NCI-H1417 (cell line): ENCODE measurements around the gene APMAP.
"Not testable (repeated sequence)": the region's sequence is repeated elsewhere in the genome, so short reads cannot be mapped to it uniquely, and the experiment has no call there.

ENCODE experiments used
- DNase-seq, 3 experiments: peaks; one replicate each; lab custom pipeline; 2025; lab: John Stamatoyannopoulos, UW

Gene APMAP

GRCh38 chr20:24933266-24933908 lies 59.2 kb downstream of the APMAP start:
- DNase-seq: no peak

DNA sequence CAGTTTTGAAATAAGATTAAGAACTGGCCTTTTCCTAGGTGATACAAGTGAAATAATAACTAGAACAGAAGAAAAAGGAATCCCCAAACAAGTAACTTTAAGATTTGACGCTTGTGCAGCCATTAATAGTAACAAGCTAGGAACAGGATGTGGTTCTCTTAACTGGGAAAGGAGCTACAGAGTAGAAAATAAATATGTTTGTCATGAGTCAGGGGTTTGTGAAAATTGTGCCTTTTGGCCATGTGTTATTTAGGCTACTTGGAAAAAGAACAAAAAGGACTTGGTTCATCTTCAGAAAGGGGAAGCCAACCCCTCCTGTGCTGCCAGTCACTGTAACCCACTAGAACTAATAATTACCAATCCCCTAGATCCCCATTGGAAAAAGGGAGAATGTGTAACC lies 60.7 kb downstream of the APMAP start:
- DNase-seq: not testable (repeated sequence)

- DNase-seq: peak in 2 of 3 experiments; percentile 19 to 64
Observed at GRCh38 chr20:24930724-24931688, 61.5 kb downstream of the APMAP start.

GRCh38 chr20:24929867-24930723 lies 62.5 kb downstream of the APMAP start:
- DNase-seq: peak in 2 of 3 experiments; percentile 78 to 93

DNA sequence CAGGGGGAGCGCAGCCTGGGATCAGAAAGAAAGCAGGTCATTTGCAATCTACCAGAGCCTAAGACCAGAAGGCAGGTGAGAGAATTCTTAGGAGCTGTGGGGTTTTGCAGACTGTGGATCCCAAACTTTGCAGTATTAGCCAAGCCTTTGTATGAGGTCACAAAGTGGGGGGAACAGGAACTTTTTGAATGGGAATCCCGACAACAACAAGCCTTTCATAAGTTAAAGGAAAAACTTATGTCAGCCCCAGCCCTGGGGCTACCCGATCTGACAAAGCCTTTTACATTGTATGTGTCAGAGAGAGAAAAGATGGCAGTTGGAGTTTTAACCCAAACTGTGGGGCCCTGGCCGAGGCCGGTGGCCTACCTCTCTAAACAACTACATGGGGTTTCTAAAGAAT lies 63.3 kb downstream of the APMAP start:
- DNase-seq: not testable (repeated sequence)

DNA sequence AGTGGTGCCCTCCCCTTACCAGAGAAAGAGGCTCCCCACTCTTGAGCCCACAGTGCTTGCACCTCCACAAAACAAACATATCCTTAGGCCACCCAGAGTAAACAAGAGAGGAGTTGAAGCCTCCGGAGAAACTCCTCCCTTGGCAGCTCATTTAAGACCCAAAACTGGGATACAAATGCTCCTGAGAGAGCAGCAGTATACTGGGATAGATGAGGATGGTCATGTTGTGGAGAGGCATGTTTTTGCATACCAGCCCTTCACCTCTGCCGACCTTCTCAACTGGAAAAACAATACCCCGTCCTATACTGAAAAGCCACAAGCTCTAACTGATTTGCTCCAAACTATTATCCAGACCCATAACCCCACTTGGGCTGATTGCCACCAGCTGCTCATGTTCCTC lies 71.8 kb downstream of the APMAP start:
- peak in 1 of 3 experiments; percentile 6 for DNase-seq

- not testable (repeated sequence) for DNase-seq
Observed at GRCh38 chr20:24919665-24920064, 72.9 kb downstream of the APMAP start.

DNA sequence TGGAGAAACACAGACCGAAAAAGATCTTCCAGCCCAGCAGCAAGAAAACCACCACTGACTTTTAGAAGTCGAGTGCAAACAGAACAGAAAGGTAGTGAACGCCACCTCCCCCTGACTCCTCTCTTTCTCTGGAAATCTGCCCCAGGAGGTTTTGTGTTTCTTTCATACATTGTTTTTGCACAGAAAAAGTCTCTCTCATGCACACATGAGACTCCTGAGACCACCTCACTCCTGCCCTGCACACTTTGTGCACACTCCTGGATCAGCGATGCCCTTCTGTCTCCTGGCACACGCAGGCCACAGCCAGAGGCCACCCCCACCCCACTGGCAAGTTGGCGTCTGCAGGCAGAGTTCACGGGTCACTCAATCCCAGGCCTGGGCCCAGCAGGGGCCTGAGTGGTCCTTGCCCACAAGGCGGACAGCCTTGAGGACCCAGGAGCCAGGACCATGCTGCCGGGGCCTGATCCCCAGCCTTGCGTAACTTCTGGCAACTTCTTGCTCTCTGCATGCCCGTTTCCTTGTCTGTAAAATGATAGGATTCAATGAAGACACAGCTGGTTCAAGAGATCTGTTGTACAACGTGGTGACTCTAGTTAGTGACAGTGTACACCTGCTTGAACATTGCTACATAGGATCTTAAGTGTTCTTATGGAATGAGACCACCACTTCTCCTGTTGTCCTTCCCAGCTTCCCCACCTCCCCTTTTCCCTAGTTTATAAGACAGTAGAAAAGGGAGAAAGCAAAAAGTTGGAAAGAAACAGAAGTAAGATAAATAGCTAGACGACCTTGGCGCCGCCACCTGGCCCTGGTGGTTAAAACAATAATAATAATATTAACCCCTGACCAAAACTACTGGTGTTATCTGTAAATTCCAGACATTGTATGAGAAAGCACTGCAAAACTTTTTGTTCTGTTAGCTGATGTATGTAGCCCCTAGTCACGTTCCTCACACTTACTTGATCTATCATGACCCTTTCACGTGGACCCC lies 73.7 kb downstream of the APMAP start:
- no peak for DNase-seq

DNA sequence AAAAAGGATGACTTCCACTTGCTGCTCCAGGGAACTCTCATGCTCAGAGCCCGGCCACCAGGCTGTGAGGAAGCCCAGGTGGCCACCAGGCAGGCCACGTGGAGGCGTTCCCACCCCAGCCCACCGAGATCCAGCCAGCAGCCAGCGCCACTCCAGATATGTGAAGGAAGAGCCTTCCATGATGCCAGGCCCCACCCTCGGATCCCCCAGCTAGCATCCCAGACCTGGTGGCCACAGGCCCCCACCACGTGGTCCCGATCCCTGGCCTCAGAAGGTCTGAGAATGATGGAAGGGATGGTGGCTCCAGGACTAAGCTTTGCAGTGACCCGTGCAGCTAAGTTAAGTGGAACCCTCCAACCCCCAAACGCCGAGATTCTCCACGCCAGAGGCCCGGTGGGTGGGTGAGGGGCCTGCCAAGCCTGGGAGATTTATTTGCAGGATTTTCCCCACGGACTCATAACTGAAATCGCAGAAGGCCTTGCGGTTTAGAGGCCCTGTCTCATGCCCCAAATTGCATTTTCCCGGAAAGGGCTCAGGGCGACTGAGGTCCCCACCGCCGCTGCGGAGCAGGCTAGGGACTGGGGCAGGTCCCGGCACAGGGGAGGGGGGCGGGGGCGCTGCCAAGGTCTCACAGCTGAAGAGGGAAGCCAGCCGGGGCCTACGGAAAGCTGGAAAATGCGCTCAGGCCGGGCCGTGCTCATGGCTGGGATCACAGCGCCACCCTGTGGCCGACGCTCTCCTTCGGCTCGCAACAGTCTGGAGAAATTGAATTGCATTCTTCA lies 74.6 kb downstream of the APMAP start:
- peak; percentile 36 to 73 (median 53) for DNase-seq

DNA sequence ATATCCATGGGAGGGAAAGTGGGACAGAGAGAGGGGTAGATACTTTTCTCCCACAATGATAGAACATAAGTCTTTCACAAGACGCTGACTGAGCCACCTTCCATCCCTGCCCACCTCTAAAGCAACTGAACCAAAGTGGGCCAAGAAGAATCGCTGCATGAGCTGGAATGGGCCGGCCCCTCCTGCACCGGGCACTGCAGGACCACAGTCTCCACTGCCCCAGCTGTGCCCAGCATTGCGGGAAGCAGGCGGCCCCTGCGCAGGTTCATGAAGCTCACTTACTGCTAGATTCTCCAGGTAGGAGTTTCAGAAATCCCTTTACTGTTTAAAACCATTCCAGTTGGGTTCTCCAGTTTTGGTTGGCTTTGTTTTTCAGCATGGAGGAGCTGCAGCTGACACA lies 75.5 kb downstream of the APMAP start:
- no peak for DNase-seq

DNA sequence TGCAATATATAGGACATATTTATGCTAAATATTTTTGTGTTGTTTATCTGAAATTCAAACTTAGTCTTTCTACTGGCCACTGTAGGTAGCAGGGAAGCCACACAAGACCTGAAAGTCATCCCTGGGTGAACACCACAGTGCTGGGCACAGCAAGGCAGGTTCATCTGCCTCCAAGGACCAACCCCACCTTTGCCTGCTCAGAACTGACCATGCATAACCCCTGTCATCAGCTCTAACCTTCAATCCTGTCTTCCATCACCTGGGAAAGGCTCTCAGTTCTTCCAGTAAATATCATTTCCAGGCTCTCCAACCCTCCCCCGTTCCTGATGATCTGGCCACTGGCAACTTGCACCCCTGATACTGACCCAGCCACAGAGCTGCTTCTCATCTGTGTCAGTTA lies 76.1 kb downstream of the APMAP start:
- no peak for DNase-seq

DNA sequence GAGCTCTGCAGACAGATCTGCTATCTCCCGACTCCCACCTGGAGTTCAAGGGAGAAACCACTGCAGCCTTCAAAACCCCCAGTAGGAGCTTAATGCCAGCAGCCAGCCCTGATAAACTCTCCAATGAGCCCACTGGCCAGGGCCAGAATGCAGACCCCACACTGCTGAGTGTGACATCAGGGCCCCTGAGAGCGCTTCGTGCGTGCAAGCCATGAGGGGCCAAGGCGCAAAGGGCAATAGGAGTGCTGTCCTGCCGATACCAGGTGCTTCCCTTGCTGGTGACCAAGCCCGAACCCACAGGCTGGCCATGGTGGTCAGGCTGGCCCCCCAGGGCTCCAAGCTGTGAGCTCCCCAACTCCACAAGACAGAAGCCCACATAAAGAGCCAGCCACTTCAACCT lies 76.7 kb downstream of the APMAP start:
- no peak for DNase-seq

DNA sequence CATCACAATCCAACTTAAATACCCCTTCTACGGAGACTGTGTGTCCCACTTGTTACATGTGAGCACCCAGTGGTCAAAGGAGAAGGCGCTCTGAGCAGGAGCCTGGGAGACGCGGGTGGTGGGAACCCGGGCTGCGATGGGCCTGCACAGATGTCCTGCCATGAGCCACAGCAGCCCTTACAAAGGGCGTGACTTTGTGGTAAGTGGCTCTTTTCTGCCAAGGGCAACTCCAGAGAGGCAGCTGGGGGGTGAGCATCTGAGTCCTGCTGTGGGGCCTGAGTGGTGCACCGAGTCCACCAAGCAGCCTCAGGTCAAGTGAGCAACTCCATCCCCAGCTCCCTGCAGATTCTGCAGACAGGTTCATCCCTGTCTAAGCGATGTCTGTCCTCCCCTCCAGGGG lies 77.1 kb downstream of the APMAP start:
- DNase-seq: no peak

- no peak for DNase-seq
Observed at GRCh38 chr20:24914388-24915241, 77.9 kb downstream of the APMAP start.

GRCh38 chr20:24913076-24913628 lies 79.4 kb downstream of the APMAP start:
- no peak for DNase-seq
